ENCODE measurements around the gene TPST1.

DNA sequence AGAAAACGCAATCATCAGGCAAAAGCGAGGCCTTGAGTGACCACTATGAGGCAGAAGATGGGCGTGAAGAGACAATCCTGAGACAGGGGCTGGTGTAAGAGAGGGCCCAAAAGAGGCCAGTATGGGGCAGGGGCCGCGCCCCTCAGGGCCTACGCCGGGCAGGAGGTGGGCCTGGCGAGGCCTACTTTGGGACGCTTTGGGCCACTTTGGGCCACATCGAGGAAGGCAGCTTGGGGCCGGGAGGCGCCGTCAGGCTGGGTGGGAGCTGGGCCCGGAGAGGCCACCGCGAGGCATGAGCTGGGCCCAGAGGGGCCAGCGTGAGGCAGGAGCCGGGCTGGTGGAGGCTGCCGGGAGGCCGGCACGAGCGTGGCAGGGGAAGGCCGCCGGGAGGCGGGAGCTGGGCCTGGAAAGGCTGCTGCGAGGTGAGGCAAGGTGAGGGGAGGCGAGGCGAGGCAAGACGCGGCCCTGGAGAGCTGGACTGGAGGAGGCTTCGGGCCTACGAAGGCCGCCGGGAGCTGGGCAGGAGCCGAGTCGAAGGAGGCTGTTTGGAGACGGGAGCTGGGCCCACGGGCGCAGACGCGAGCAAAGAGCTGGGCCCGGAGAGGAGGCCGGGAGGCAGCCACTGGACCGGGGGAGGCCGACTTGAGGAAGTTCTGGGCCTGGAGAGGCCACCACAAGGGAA lies 171.3 kb downstream of the TPST1 start:
- TF ChIP-seq PHB (CRISPR knock-in tag; IDR thresholded peaks at IDR 0.05) (no peak), CBX5 (IDR thresholded peaks at IDR 0.05; ENCODE audit: borderline replicate concordance, low read depth) (no peak), SNRNP70 (optimal IDR thresholded peaks at IDR 0.05; ENCODE audit: low read depth, low read length) (no peak)
- TF ChIP-seq, protein P1, sequence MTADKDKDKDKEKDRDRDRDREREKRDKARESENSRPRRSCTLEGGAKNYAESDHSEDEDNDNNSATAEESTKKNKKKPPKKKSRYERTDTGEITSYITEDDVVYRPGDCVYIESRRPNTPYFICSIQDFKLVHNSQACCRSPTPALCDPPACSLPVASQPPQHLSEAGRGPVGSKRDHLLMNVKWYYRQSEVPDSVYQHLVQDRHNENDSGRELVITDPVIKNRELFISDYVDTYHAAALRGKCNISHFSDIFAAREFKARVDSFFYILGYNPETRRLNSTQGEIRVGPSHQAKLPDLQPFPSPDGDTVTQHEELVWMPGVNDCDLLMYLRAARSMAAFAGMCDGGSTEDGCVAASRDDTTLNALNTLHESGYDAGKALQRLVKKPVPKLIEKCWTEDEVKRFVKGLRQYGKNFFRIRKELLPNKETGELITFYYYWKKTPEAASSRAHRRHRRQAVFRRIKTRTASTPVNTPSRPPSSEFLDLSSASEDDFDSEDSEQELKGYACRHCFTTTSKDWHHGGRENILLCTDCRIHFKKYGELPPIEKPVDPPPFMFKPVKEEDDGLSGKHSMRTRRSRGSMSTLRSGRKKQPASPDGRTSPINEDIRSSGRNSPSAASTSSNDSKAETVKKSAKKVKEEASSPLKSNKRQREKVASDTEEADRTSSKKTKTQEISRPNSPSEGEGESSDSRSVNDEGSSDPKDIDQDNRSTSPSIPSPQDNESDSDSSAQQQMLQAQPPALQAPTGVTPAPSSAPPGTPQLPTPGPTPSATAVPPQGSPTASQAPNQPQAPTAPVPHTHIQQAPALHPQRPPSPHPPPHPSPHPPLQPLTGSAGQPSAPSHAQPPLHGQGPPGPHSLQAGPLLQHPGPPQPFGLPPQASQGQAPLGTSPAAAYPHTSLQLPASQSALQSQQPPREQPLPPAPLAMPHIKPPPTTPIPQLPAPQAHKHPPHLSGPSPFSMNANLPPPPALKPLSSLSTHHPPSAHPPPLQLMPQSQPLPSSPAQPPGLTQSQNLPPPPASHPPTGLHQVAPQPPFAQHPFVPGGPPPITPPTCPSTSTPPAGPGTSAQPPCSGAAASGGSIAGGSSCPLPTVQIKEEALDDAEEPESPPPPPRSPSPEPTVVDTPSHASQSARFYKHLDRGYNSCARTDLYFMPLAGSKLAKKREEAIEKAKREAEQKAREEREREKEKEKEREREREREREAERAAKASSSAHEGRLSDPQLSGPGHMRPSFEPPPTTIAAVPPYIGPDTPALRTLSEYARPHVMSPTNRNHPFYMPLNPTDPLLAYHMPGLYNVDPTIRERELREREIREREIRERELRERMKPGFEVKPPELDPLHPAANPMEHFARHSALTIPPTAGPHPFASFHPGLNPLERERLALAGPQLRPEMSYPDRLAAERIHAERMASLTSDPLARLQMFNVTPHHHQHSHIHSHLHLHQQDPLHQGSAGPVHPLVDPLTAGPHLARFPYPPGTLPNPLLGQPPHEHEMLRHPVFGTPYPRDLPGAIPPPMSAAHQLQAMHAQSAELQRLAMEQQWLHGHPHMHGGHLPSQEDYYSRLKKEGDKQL (CRISPR knock-in tag; IDR thresholded peaks at IDR 0.05; ENCODE audit: borderline replicate concordance), result no peak
- TF ChIP-seq, protein P2, sequence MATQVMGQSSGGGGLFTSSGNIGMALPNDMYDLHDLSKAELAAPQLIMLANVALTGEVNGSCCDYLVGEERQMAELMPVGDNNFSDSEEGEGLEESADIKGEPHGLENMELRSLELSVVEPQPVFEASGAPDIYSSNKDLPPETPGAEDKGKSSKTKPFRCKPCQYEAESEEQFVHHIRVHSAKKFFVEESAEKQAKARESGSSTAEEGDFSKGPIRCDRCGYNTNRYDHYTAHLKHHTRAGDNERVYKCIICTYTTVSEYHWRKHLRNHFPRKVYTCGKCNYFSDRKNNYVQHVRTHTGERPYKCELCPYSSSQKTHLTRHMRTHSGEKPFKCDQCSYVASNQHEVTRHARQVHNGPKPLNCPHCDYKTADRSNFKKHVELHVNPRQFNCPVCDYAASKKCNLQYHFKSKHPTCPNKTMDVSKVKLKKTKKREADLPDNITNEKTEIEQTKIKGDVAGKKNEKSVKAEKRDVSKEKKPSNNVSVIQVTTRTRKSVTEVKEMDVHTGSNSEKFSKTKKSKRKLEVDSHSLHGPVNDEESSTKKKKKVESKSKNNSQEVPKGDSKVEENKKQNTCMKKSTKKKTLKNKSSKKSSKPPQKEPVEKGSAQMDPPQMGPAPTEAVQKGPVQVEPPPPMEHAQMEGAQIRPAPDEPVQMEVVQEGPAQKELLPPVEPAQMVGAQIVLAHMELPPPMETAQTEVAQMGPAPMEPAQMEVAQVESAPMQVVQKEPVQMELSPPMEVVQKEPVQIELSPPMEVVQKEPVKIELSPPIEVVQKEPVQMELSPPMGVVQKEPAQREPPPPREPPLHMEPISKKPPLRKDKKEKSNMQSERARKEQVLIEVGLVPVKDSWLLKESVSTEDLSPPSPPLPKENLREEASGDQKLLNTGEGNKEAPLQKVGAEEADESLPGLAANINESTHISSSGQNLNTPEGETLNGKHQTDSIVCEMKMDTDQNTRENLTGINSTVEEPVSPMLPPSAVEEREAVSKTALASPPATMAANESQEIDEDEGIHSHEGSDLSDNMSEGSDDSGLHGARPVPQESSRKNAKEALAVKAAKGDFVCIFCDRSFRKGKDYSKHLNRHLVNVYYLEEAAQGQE (IDR thresholded peaks at IDR 0.05; ENCODE audit: borderline replicate concordance), result no peak
- TF ChIP-seq, protein P2 (CRISPR knock-in tag; IDR thresholded peaks at IDR 0.05; ENCODE audit: low read depth), result no peak

All from K562 (cell line).